HT1080 (cell line): ENCODE results near the gene NTNG1. TPM values are rescaled to one million over a fixed set of nuclear protein-coding genes. Genes with fewer than 3 reads are reported as not detected.

Experiments used
- small RNA-seq: library from RNA; depleted of rRNA; stranded (forward); fragments of <200 nt; gene quantifications from one replicate; pipeline ENCODE3, GENCODE V24; 2014
- total RNA-seq: library from RNA; depleted of rRNA; stranded (reverse); fragments of >200 nt; shearing (Covaris generic); gene quantifications from 2 replicates; pipeline ENCODE4 v1.2.3, GENCODE V29; 2014; rRNA removed

Gene NTNG1
- total RNA-seq, 1 experiment from 2014 or later: 16.0 TPM

Small RNA genes within 50 kb of the gene (small RNA-seq; reads per million reads assigned to genes)
- not detected for gene AC114491.1

Other genes with a start within 250 kb of the NTNG1 start
- gene PRMT6, start 84.4 kb upstream of the NTNG1 start, total RNA-seq: 24.5 and 36.0 TPM in 2 replicates